Fibroblast of skin of right biceps (primary cell): ENCODE data around the gene NEUROG3.

Experiments used
- DNase-seq: peaks from one replicate; pipeline ENCODE4 v3.0.0-alpha.2; 2013

The NEUROG3 gene

GRCh38 chr10:69573056-69573806 is at the start of gene NEUROG3:
Gene NEUROG3 (minus strand): TSS chr10:69573422. CDS start chr10:69573043, 379 bp downstream.
- DNase-seq, result no peak

GRCh38 chr10:69620625-69621024 is 47.4 kb upstream of the NEUROG3 start:
- no peak for DNase-seq

GRCh38 chr10:69619626-69620025 is 46.4 kb upstream of the NEUROG3 start:
- DNase-seq, result no peak

- DNase-seq, result no peak
Measured at GRCh38 chr10:69618746-69619145, 45.5 kb upstream of the NEUROG3 start.

- DNase-seq, result no peak
Measured at GRCh38 chr10:69616358-69616757, 43.1 kb upstream of the NEUROG3 start.

GRCh38 chr10:69614130-69614529 is 40.9 kb upstream of the NEUROG3 start:
- no peak for DNase-seq

GRCh38 chr10:69612760-69613159 is 39.5 kb upstream of the NEUROG3 start:
- DNase-seq, result no peak

GRCh38 chr10:69609077-69609476 is 35.9 kb upstream of the NEUROG3 start:
- no peak for DNase-seq

GRCh38 chr10:69600761-69601330 is 27.6 kb upstream of the NEUROG3 start:
- DNase-seq, result no peak

- DNase-seq, result no peak
Measured at GRCh38 chr10:69588358-69588757, 15.1 kb upstream of the NEUROG3 start.

- no peak for DNase-seq
Measured at GRCh38 chr10:69584624-69585023, 11.4 kb upstream of the NEUROG3 start.

GRCh38 chr10:69583106-69583505 is 9.9 kb upstream of the NEUROG3 start:
- no peak for DNase-seq

- no peak for DNase-seq
Measured at GRCh38 chr10:69580435-69580834, 7.2 kb upstream of the NEUROG3 start.

GRCh38 chr10:69579464-69580060 is 6.3 kb upstream of the NEUROG3 start:
- DNase-seq, result no peak

- DNase-seq, result no peak
Measured at GRCh38 chr10:69578508-69578991, 5.3 kb upstream of the NEUROG3 start.

- no peak for DNase-seq
Measured at GRCh38 chr10:69577268-69578232, 4.3 kb upstream of the NEUROG3 start.

- no peak for DNase-seq
Measured at GRCh38 chr10:69576334-69577011, 3.3 kb upstream of the NEUROG3 start.

GRCh38 chr10:69575164-69575722 is 2.0 kb upstream of the NEUROG3 start:
- DNase-seq, result no peak

- DNase-seq, result no peak
Measured at GRCh38 chr10:69574571-69574978, 1.4 kb upstream of the NEUROG3 start.

GRCh38 chr10:69572159-69573055 is 815 bp downstream of the NEUROG3 start:
- no peak for DNase-seq

- DNase-seq, result no peak
Measured at GRCh38 chr10:69571618-69572158, 1.5 kb downstream of the NEUROG3 start.
